Measurements from ENCODE around the gene BBS1.

DNA sequence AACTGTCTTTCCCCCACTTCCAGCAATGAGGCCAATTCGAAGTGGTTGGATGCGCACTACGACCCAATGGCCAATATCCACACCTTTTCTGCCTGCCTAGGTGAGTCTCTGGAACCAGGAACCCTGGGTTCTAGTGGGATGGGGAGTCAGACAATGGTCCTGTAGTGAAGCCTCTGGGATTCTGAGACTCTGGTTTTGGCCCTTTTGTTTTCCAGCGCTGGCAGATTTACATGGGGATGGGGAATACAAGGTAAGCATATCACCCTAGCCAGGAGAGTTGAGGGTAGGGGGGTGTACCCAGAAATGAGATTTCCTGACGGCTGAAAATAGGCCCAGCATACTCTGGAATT lies 530 bp downstream of the BBS1 start:
- TF ChIP-seq NFIC (IDR thresholded peaks at IDR 0.05) (no peak), EGR1 (IDR thresholded peaks at IDR 0.05) (no peak)
- TF ChIP-seq, protein P1, sequence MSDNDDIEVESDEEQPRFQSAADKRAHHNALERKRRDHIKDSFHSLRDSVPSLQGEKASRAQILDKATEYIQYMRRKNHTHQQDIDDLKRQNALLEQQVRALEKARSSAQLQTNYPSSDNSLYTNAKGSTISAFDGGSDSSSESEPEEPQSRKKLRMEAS (IDR thresholded peaks at IDR 0.05), result no peak
- TF ChIP-seq, protein P2, sequence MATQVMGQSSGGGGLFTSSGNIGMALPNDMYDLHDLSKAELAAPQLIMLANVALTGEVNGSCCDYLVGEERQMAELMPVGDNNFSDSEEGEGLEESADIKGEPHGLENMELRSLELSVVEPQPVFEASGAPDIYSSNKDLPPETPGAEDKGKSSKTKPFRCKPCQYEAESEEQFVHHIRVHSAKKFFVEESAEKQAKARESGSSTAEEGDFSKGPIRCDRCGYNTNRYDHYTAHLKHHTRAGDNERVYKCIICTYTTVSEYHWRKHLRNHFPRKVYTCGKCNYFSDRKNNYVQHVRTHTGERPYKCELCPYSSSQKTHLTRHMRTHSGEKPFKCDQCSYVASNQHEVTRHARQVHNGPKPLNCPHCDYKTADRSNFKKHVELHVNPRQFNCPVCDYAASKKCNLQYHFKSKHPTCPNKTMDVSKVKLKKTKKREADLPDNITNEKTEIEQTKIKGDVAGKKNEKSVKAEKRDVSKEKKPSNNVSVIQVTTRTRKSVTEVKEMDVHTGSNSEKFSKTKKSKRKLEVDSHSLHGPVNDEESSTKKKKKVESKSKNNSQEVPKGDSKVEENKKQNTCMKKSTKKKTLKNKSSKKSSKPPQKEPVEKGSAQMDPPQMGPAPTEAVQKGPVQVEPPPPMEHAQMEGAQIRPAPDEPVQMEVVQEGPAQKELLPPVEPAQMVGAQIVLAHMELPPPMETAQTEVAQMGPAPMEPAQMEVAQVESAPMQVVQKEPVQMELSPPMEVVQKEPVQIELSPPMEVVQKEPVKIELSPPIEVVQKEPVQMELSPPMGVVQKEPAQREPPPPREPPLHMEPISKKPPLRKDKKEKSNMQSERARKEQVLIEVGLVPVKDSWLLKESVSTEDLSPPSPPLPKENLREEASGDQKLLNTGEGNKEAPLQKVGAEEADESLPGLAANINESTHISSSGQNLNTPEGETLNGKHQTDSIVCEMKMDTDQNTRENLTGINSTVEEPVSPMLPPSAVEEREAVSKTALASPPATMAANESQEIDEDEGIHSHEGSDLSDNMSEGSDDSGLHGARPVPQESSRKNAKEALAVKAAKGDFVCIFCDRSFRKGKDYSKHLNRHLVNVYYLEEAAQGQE (IDR thresholded peaks at IDR 0.05; ENCODE audit: low read depth), result no peak

Data from Ishikawa (cell line).